ENCODE measurements around the gene FAM171A2. TPM values are rescaled to one million over a fixed set of nuclear protein-coding genes. Genes with fewer than 3 reads are reported as not detected.

The FAM171A2 gene
- total RNA-seq, 1 experiment from 2014 or later: 7.6 TPM

GRCh38 chr17:44361292-44362260 lies 2.1 kb downstream of the FAM171A2 start:
- peaks cover 6% of the 10 kb centered on the region; the same call in 1 of the 2 replicates for H3K4me1 ChIP-seq (ENCODE audit: control insufficient read depth, insufficient read depth, low read length)
- no peaks in the 10 kb centered on the region for H3K36me3 ChIP-seq (ENCODE audit: control insufficient read depth, insufficient read depth, low read length)
- no peak for DNase-seq (ENCODE audit: low read depth, low spot score)
- CTCF ChIA-PET: interaction anchor here (0.6 kb wide), 1 partner anchor 24 kb away, joined by 3 read pairs; no protein-coding TSS in a partner anchor
- POLR2A ChIA-PET: interaction anchor here (0.6 kb wide), 1 partner anchor 162 kb away, joined by 7 read pairs; the partner anchor contains the start of gene ATXN7L3
- H3K27me3 ChIP-seq (ENCODE audit: control insufficient read depth, insufficient read depth, low read length): no peaks in the 10 kb centered on the region
- no peak overlapping the region for H3K27ac ChIP-seq (ENCODE audit: low read length)
- no peak for ATAC-seq
- BruUV-seq (replicated peaks): no TSS peak
- intact Hi-C loops (cut with micrococcal nuclease; ENCODE audit: unreplicated experiment): no loop called here
- H3K4me3 ChIP-seq (ENCODE audit: low read depth in 2 of 2, low read length in 2 of 2): no peak overlapping the region
- in situ Hi-C loops (cut with HindIII; ENCODE audit: low pct_unique_long_range_greater_than_20kb, low sequenced_read_pairs): no loop called here
- TF ChIP-seq TCF7L2 (IDR thresholded peaks at IDR 0.05; ENCODE audit: low read depth, low read length) (no peak), POLR2AphosphoS5 (IDR thresholded peaks at IDR 0.05; ENCODE audit: low read depth, low read length) (no peak), CTCF (IDR thresholded peaks at IDR 0.05) (no peak), REST (IDR thresholded peaks at IDR 0.05; ENCODE audit: insufficient read depth in 1 of 2, low read depth in 2 of 2, low read length in 1 of 2) (no peak), SIN3A (IDR thresholded peaks at IDR 0.05; ENCODE audit: borderline replicate concordance, insufficient read depth, low read depth, low read length) (no peak)
- no peaks in the 10 kb centered on the region for H3K9me3 ChIP-seq (ENCODE audit: control insufficient read depth, insufficient read depth, low read depth, low read length)

- in situ Hi-C loops (cut with HindIII; ENCODE audit: low pct_unique_long_range_greater_than_20kb, low sequenced_read_pairs): no loop called here
- CTCF ChIA-PET: no interaction called here
- ATAC-seq: no peak
- POLR2A ChIA-PET: no interaction called here
- no TSS peak for BruUV-seq (replicated peaks)
- H3K4me3 ChIP-seq (ENCODE audit: low read depth in 2 of 2, low read length in 2 of 2): no peak overlapping the region
- DNase-seq (ENCODE audit: low read depth, low spot score): no peak
- no peaks in the 10 kb centered on the region for H3K27me3 ChIP-seq (ENCODE audit: control insufficient read depth, insufficient read depth, low read length)
- H3K36me3 ChIP-seq (ENCODE audit: control insufficient read depth, insufficient read depth, low read length): no peaks in the 10 kb centered on the region
- intact Hi-C loops (cut with micrococcal nuclease; ENCODE audit: unreplicated experiment): no loop called here
- H3K27ac ChIP-seq (ENCODE audit: low read length): no peak overlapping the region
- no peaks in the 10 kb centered on the region for H3K9me3 ChIP-seq (ENCODE audit: control insufficient read depth, insufficient read depth, low read depth, low read length)
- H3K4me1 ChIP-seq (ENCODE audit: control insufficient read depth, insufficient read depth, low read length): peaks cover 6% of the 10 kb centered on the region; the same call in 1 of the 2 replicates
- TF ChIP-seq REST (IDR thresholded peaks at IDR 0.05; ENCODE audit: insufficient read depth in 1 of 2, low read depth in 2 of 2, low read length in 1 of 2) (no peak), CTCF (IDR thresholded peaks at IDR 0.05) (no peak), POLR2AphosphoS5 (IDR thresholded peaks at IDR 0.05; ENCODE audit: low read depth, low read length) (no peak), SIN3A (IDR thresholded peaks at IDR 0.05; ENCODE audit: borderline replicate concordance, insufficient read depth, low read depth, low read length) (no peak)
Measured at GRCh38 chr17:44360826-44361225, 2.8 kb downstream of the FAM171A2 start.
